ENCODE measurements around the gene ADGRB3.

ADGRB3 gene

GRCh38 chr6:69314531-69314930 lies 679.4 kb downstream of the ADGRB3 start:
- DNase-seq (ENCODE audit: low read depth in 2 of 2), result no peak

- DNase-seq (ENCODE audit: low read depth in 2 of 2), result no peak
Observed at GRCh38 chr6:69331886-69332285, 696.8 kb downstream of the ADGRB3 start.

GRCh38 chr6:69337311-69337710 lies 702.2 kb downstream of the ADGRB3 start:
- DNase-seq (ENCODE audit: low read depth in 2 of 2), result no peak

GRCh38 chr6:69338431-69339162 lies 703.5 kb downstream of the ADGRB3 start:
- DNase-seq (ENCODE audit: low read depth in 2 of 2), result no peak

GRCh38 chr6:69339163-69339550 lies 704.1 kb downstream of the ADGRB3 start:
- DNase-seq (ENCODE audit: low read depth in 2 of 2), result no peak

GRCh38 chr6:69340196-69340595 lies 705.1 kb downstream of the ADGRB3 start:
- no peak for DNase-seq (ENCODE audit: low read depth in 2 of 2)

- DNase-seq (ENCODE audit: low read depth in 2 of 2), result no peak
Observed at GRCh38 chr6:69343851-69344250, 708.8 kb downstream of the ADGRB3 start.

- no peak for DNase-seq (ENCODE audit: low read depth in 2 of 2)
Observed at GRCh38 chr6:69349771-69350170, 714.7 kb downstream of the ADGRB3 start.

GRCh38 chr6:69362209-69362608 lies 727.1 kb downstream of the ADGRB3 start:
- no peak for DNase-seq (ENCODE audit: low read depth in 2 of 2)

- no peak for DNase-seq (ENCODE audit: low read depth in 2 of 2)
Observed at GRCh38 chr6:69366831-69367230, 731.7 kb downstream of the ADGRB3 start.

GRCh38 chr6:69368613-69369012 lies 733.5 kb downstream of the ADGRB3 start:
- no peak for DNase-seq (ENCODE audit: low read depth in 2 of 2)

GRCh38 chr6:69370763-69371162 lies 735.7 kb downstream of the ADGRB3 start:
- no peak for DNase-seq (ENCODE audit: low read depth in 2 of 2)

- no peak for DNase-seq (ENCODE audit: low read depth in 2 of 2)
Observed at GRCh38 chr6:69378326-69378725, 743.2 kb downstream of the ADGRB3 start.

GRCh38 chr6:69379518-69379917 lies 744.4 kb downstream of the ADGRB3 start:
- no peak for DNase-seq (ENCODE audit: low read depth in 2 of 2)

- no peak for DNase-seq (ENCODE audit: low read depth in 2 of 2)
Observed at GRCh38 chr6:69383627-69384026, 748.5 kb downstream of the ADGRB3 start.

GRCh38 chr6:69386426-69386825 lies 751.3 kb downstream of the ADGRB3 start:
- DNase-seq (ENCODE audit: low read depth in 2 of 2), result no peak

- DNase-seq (ENCODE audit: low read depth in 2 of 2), result no peak
Observed at GRCh38 chr6:69390125-69390524, 755.0 kb downstream of the ADGRB3 start.

- DNase-seq (ENCODE audit: low read depth in 2 of 2), result no peak
Observed at GRCh38 chr6:69391106-69391505, 756.0 kb downstream of the ADGRB3 start.

GRCh38 chr6:69392745-69393144 lies 757.7 kb downstream of the ADGRB3 start:
- no peak for DNase-seq (ENCODE audit: low read depth in 2 of 2)

GRCh38 chr6:69398311-69398710 lies 763.2 kb downstream of the ADGRB3 start:
- DNase-seq (ENCODE audit: low read depth in 2 of 2), result no peak

- DNase-seq (ENCODE audit: low read depth in 2 of 2), result no peak
Observed at GRCh38 chr6:69398729-69399128, 763.6 kb downstream of the ADGRB3 start.

GRCh38 chr6:69408886-69409285 lies 773.8 kb downstream of the ADGRB3 start:
- no peak for DNase-seq (ENCODE audit: low read depth in 2 of 2)

- DNase-seq (ENCODE audit: low read depth in 2 of 2), result no peak
Observed at GRCh38 chr6:69416776-69417175, 781.7 kb downstream of the ADGRB3 start.

GRCh38 chr6:69421269-69421668 lies 786.2 kb downstream of the ADGRB3 start:
- no peak for DNase-seq (ENCODE audit: low read depth in 2 of 2)

Data from stimulated activated CD4-positive, alpha-beta T cell treated with anti-CD3 and anti-CD28 coated beads, Interleukin-4, amount 100 ng/mL, for 48 hours (primary cell).